MM.1S (cell line): Measurements from ENCODE around the gene WDPCP.

Experiments
- CTCF ChIP-seq: fragments of 300-600 bp; sonication (generic); IDR thresholded peaks from 2 replicates; pipeline ENCODE4 v1.5.1; 2016; ENCODE audit warnings: antibody characterized with exemption, low read length, mixed read lengths
- EZH2 ChIP-seq: fragments of 300-600 bp; sonication (generic); optimal IDR thresholded peaks from 2 replicates; pipeline ENCODE3; 2017; ENCODE audit warnings: low read depth, mild to moderate bottlenecking, antibody characterized with exemption, low read length, mixed read lengths
- EZH2phosphoT487 ChIP-seq: fragments of 300-600 bp; sonication (generic); IDR thresholded peaks from 2 replicates; pipeline ENCODE4 v1.6.1; 2018; ENCODE audit warnings: antibody characterized with exemption, low read length

GRCh38 chr2:63545023-63545422 is 43.3 kb downstream of the WDPCP start:
- no peak for TF ChIP-seq CTCF
- no peak for TF ChIP-seq EZH2
- no peak for TF ChIP-seq EZH2phosphoT487
